ENCODE measurements around the gene HHATL.
A peak's percentile ranks its signal among the peaks of the same experiment; 100 is the strongest.

Gene HHATL

GRCh38 chr3:42663581-42664437 lies 38.8 kb downstream of the HHATL start:
- peak in 1 of 2 donors; percentile 21 for DNase-seq

- no peak for DNase-seq
Observed at GRCh38 chr3:42662813-42663535, 39.6 kb downstream of the HHATL start.

GRCh38 chr3:42662037-42662812 lies 40.4 kb downstream of the HHATL start:
- DNase-seq = no peak

- no peak for DNase-seq
Observed at GRCh38 chr3:42661593-42662022, 41.0 kb downstream of the HHATL start.

GRCh38 chr3:42660898-42661297 lies 41.7 kb downstream of the HHATL start:
- DNase-seq = peak in 1 of 2 donors; percentile 51

GRCh38 chr3:42660131-42660715 lies 42.4 kb downstream of the HHATL start:
- DNase-seq = no peak

GRCh38 chr3:42659451-42660130 lies 43.0 kb downstream of the HHATL start:
- DNase-seq = no peak

GRCh38 chr3:42658771-42659390 lies 43.7 kb downstream of the HHATL start:
- no peak for DNase-seq

GRCh38 chr3:42658091-42658770 lies 44.4 kb downstream of the HHATL start:
- DNase-seq = no peak

GRCh38 chr3:42657675-42658074 lies 44.9 kb downstream of the HHATL start:
- no peak for DNase-seq

- DNase-seq = no peak
Observed at GRCh38 chr3:42656680-42657610, 45.7 kb downstream of the HHATL start.

GRCh38 chr3:42655980-42656679 lies 46.5 kb downstream of the HHATL start:
- DNase-seq = no peak

- no peak for DNase-seq
Observed at GRCh38 chr3:42655331-42655888, 47.2 kb downstream of the HHATL start.

GRCh38 chr3:42654331-42655201 lies 48.0 kb downstream of the HHATL start:
- DNase-seq = peak; percentile 24 to 44

GRCh38 chr3:42653560-42654330 lies 48.9 kb downstream of the HHATL start, which contains the start of gene ZBTB47:
TSS of gene ZBTB47 (plus strand) at chr3:42653697. CDS start at chr3:42658356, 4,659 bp downstream.
- DNase-seq = peak; percentile 71 to 81

- DNase-seq = no peak
Observed at GRCh38 chr3:42653303-42653559, 49.4 kb downstream of the HHATL start.
